Keratinocyte (primary cell): Measurements from ENCODE around the gene TMEM107.

Source experiments
- EZH2 ChIP-seq: IDR thresholded peaks from one replicate; pipeline ENCODE4 v1.6.1; 2012; ENCODE audit warnings: inconsistent platforms, mild to moderate bottlenecking, low read length, moderate library complexity
- TF ChIP-seq, protein P1 (sequence below), 3 experiments: IDR thresholded peaks in 1 of 3; conservative IDR thresholded peaks in 1 of 3; optimal IDR thresholded peaks in 1 of 3; 2 replicates in 2 of 3; 3 replicates in 1 of 3; pipeline versions ENCODE3 to v1.5.1; 2011; ENCODE audit warnings: low read length in 3 of 3, mild to moderate bottlenecking in 3 of 3, moderate library complexity in 2 of 3, control low read depth in 1 of 3, inconsistent platforms in 1 of 3; ENCODE audit not compliant: insufficient read depth in 2 of 3; ENCODE audit errors: extremely low read depth in 1 of 3

DNA sequence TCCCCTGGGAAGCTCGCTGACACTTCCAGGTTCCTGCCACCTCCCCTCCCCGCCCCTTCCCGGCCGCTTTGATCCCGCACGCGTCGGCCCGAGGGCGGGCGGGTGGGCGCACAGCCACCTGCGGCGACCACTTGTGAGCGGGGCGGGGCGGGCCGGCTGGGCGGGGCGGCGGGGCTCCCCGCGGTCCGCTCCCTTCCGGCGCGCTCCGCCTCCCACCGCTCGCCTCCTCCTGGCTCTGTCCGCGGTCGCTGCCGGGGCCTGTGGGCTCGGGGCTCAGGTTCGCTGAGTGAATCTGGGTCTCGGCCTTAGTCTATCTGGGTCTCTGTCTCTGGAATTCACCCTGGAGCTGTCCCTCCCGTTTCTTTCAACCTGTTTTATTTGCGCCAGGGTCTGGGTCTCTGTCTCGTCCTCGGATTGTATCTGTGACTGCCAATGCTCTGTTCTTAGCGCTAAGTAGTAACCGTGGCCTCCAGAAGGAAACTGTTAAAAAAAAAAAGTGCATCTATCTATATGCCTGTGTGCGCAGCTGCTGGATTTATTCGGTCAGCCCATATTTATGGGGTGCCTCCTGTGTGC, 49.6 kb downstream of the TMEM107 start:
- TF ChIP-seq, protein P1, sequence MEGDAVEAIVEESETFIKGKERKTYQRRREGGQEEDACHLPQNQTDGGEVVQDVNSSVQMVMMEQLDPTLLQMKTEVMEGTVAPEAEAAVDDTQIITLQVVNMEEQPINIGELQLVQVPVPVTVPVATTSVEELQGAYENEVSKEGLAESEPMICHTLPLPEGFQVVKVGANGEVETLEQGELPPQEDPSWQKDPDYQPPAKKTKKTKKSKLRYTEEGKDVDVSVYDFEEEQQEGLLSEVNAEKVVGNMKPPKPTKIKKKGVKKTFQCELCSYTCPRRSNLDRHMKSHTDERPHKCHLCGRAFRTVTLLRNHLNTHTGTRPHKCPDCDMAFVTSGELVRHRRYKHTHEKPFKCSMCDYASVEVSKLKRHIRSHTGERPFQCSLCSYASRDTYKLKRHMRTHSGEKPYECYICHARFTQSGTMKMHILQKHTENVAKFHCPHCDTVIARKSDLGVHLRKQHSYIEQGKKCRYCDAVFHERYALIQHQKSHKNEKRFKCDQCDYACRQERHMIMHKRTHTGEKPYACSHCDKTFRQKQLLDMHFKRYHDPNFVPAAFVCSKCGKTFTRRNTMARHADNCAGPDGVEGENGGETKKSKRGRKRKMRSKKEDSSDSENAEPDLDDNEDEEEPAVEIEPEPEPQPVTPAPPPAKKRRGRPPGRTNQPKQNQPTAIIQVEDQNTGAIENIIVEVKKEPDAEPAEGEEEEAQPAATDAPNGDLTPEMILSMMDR (optimal IDR thresholded peaks at IDR 0.05 in 1 of 3, IDR thresholded peaks at IDR 0.05 in 1 of 3, conservative IDR thresholded peaks at IDR 0.05 in 1 of 3; ENCODE audit: extremely low read depth in 1 of 3, insufficient read depth in 2 of 3, low read length in 3 of 3) = no peak
- TF ChIP-seq EZH2 = no peak
